Ecto neural progenitor cell (in vitro differentiated cells): ENCODE data around the gene TCP1.
"Not testable (repeated sequence)": the region's sequence is repeated elsewhere in the genome, so short reads cannot be mapped to it uniquely, and the experiment has no call there.

Experiments used
- DNase-seq: peaks from one replicate; pipeline ENCODE4 v3.0.0-alpha.2; 2018; ENCODE audit warnings: low spot score

The TCP1 gene

GRCh38 chr6:159789377-159790148 is at the start of gene TCP1:
Gene TCP1, minus strand, starts transcription at chr6:159789602. Its CDS starts 134 bp downstream, at chr6:159789468.
- DNase-seq: peak; percentile 99

- DNase-seq: no peak
These were observed 48.8 kb upstream of the TCP1 start for GRCh38 chr6:159838020-159838744.

GRCh38 chr6:159837511-159837910 is 48.1 kb upstream of the TCP1 start:
- DNase-seq: no peak

GRCh38 chr6:159836718-159837490 is 47.5 kb upstream of the TCP1 start:
- DNase-seq: no peak

GRCh38 chr6:159833997-159834603 is 44.7 kb upstream of the TCP1 start:
- DNase-seq: no peak

GRCh38 chr6:159833556-159833955 is 44.2 kb upstream of the TCP1 start:
- DNase-seq: no peak

GRCh38 chr6:159832946-159833345 is 43.5 kb upstream of the TCP1 start:
- no peak for DNase-seq

GRCh38 chr6:159831373-159831679 is 41.9 kb upstream of the TCP1 start:
- DNase-seq: no peak

GRCh38 chr6:159830501-159831372 is 41.3 kb upstream of the TCP1 start:
- DNase-seq: no peak

GRCh38 chr6:159829526-159829925 is 40.1 kb upstream of the TCP1 start:
- no peak for DNase-seq

- no peak for DNase-seq
These were observed 38.7 kb upstream of the TCP1 start for GRCh38 chr6:159828074-159828473.

GRCh38 chr6:159826968-159827647 is 37.7 kb upstream of the TCP1 start:
- DNase-seq: no peak

GRCh38 chr6:159826004-159826403 is 36.6 kb upstream of the TCP1 start:
- DNase-seq: no peak

GRCh38 chr6:159824690-159825089 is 35.3 kb upstream of the TCP1 start:
- not testable (repeated sequence) for DNase-seq

- DNase-seq: no peak
These were observed 34.6 kb upstream of the TCP1 start for GRCh38 chr6:159823953-159824352.

- DNase-seq: no peak
These were observed 32.3 kb upstream of the TCP1 start for GRCh38 chr6:159821726-159822125.

GRCh38 chr6:159821122-159821521 is 31.7 kb upstream of the TCP1 start:
- no peak for DNase-seq

- no peak for DNase-seq
These were observed 30.7 kb upstream of the TCP1 start for GRCh38 chr6:159819932-159820640.

- DNase-seq: no peak
These were observed 29.7 kb upstream of the TCP1 start for GRCh38 chr6:159819098-159819497.
